ENCODE results near the gene DOCK3. TPM values are rescaled to one million over a fixed set of nuclear protein-coding genes. Genes with fewer than 3 reads are reported as not detected.

Gene DOCK3
- total and polyA plus RNA-seq, 4 donors: 0.01 to 0.08 (median 0.06) TPM; not detected in 1

DNA sequence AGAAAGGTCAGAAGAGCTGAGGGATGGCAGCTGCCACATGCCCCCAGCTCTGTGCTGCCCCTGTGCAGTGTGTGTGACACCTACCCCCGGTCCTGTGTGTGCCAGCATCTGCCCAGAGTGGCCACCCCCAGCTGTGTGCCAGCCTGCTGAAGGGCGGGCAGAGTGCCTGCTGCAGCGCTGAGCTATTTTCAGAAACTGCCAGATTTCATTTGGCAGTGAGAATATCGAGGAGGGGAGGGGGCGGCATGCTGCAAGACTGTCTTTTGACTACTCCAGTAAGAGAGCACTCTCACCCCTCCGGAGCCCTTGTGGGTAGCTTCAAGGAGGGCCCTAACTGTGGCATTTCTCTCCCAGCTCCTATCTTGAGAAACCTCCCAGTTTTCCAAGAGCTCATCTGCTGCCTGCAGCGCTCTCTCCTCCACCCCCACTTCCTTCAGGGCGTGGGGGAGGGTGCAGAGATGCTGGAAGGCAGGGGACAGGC is 25.2 kb upstream of the DOCK3 start:
- no peak overlapping the region for H3K4me3 ChIP-seq (ENCODE audit: low read depth in 1 of 3, low read length in 3 of 3)
- 85% methylated on average over 8 of the region's 8 CpGs for WGBS

DNA sequence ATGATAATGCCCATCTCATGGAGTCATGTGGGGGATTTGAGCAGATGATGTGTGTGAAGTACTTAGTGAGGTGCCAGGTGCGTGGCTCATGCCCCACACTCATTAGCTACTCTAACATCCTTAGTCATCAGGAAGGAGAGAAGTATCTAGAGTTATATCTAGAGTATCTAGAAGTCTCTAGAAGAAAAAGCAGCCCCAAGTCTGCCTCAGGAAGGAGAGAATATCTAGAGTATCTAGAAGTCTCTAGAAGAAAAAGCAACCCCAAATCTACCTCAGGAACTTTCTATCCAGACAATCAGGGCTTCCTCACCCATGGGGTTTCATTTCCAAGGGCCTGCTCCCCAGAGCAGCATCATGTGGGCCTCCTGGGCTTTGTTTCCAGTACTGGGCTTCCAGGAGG is 24.7 kb upstream of the DOCK3 start:
- Histone ChIP-seq H3K27me3 (ENCODE audit: control insufficient read depth in 4 of 4, insufficient read depth in 4 of 4, low read length in 3 of 4) (no peaks in the 10 kb centered on the region), H3K36me3 (ENCODE audit: control insufficient read depth in 4 of 4, insufficient read depth in 3 of 4, low read depth in 1 of 4, low read length in 3 of 4) (peaks cover 0 to 23% (median 10%) of the 10 kb centered on the region in 4 donors), H3K4me3 (ENCODE audit: low read depth in 1 of 3, low read length in 3 of 3) (no peak overlapping the region), H3K4me1 (ENCODE audit: control insufficient read depth in 4 of 4, insufficient read depth in 4 of 4, low read length in 3 of 4) (no peaks in the 10 kb centered on the region), H3K27ac (ENCODE audit: low read depth in 1 of 2, low read length in 2 of 2) (no peak overlapping the region), H3K9me3 (ENCODE audit: control insufficient read depth in 4 of 4, low read length in 3 of 4) (no peaks in the 10 kb centered on the region), H3K9ac (ENCODE audit: low read depth in 1 of 2, low read length in 2 of 2) (no peak overlapping the region)
- WGBS: 96% methylated on average over 1 of the region's 1 CpG
- no peak for DNase-seq (ENCODE audit: low spot score)
- TF ChIP-seq CTCF (IDR thresholded peaks at IDR 0.05; ENCODE audit: low read depth, low read length, missing input control) (no peak), HNF4A (conservative IDR thresholded peaks at IDR 0.05) (no peak), NR2F2 (IDR thresholded peaks at IDR 0.05) (no peak), SP1 (IDR thresholded peaks at IDR 0.05) (no peak), MAX (IDR thresholded peaks at IDR 0.05) (no peak), EGR1 (IDR thresholded peaks at IDR 0.05; ENCODE audit: low read depth in 2 of 2) (no peak), REST (IDR thresholded peaks at IDR 0.05) (no peak), RAD21 (IDR thresholded peaks at IDR 0.05) (no peak), ZBTB33 (IDR thresholded peaks at IDR 0.05) (no peak), TAF1 (conservative IDR thresholded peaks at IDR 0.05) (no peak), FOXA1 (IDR thresholded peaks at IDR 0.05) (no peak)
- TF ChIP-seq, protein P1, sequence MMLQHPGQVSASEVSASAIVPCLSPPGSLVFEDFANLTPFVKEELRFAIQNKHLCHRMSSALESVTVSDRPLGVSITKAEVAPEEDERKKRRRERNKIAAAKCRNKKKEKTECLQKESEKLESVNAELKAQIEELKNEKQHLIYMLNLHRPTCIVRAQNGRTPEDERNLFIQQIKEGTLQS (IDR thresholded peaks at IDR 0.05): no peak

More for the DNA sequence above, 25.2 kb upstream of the DOCK3 start:
- no peak for TF ChIP-seq EGR1 (IDR thresholded peaks at IDR 0.05; ENCODE audit: low read depth in 2 of 2)
- TF ChIP-seq FOXA2 (IDR thresholded peaks at IDR 0.05): no peak
- no peak for TF ChIP-seq GABPA (IDR thresholded peaks at IDR 0.05 in 1 of 2, conservative IDR thresholded peaks at IDR 0.05 in 1 of 2)
- no peak for TF ChIP-seq YY1 (IDR thresholded peaks at IDR 0.05)
- no peak for TF ChIP-seq FOXA1 (IDR thresholded peaks at IDR 0.05)
- TF ChIP-seq, protein P1 (IDR thresholded peaks at IDR 0.05): no peak
- no peak for TF ChIP-seq JUND (IDR thresholded peaks at IDR 0.05)
- peaks cover under 1 to 24% (median 12%) of the 10 kb centered on the region in 4 donors for H3K36me3 ChIP-seq (ENCODE audit: control insufficient read depth in 4 of 4, insufficient read depth in 3 of 4, low read depth in 1 of 4, low read length in 3 of 4)
- no peaks in the 10 kb centered on the region for H3K27me3 ChIP-seq (ENCODE audit: control insufficient read depth in 4 of 4, insufficient read depth in 4 of 4, low read length in 3 of 4)
- no peaks in the 10 kb centered on the region for H3K4me1 ChIP-seq (ENCODE audit: control insufficient read depth in 4 of 4, insufficient read depth in 4 of 4, low read length in 3 of 4)
- no peak overlapping the region for H3K9ac ChIP-seq (ENCODE audit: low read depth in 1 of 2, low read length in 2 of 2)
- no peaks in the 10 kb centered on the region for H3K9me3 ChIP-seq (ENCODE audit: control insufficient read depth in 4 of 4, low read length in 3 of 4)
- no peak overlapping the region for H3K27ac ChIP-seq (ENCODE audit: low read depth in 1 of 2, low read length in 2 of 2)
- DNase-seq (ENCODE audit: low spot score): no peak

All from liver (tissue), 9 donors.